WERI-Rb-1 (cell line): Measurements from ENCODE around the gene GDF10.

Source experiments
- DNase-seq: peaks from one replicate; pipeline ENCODE4 v3.0.0-alpha.2; 2020
- H3K27ac ChIP-seq: fragments of 250-450 bp; sonication (Bioruptor Pico); 2 replicates; pipeline ENCODE4 v1.5.1; 2020; ENCODE audit warnings: mild to moderate bottlenecking, moderate library complexity
- H3K27me3 ChIP-seq: fragments of 250-450 bp; sonication (Bioruptor Pico); 2 replicates; pipeline ENCODE4 v1.5.1; 2021; ENCODE audit warnings: mild to moderate bottlenecking, low read depth, moderate library complexity; ENCODE audit not compliant: insufficient read depth, severe bottlenecking
- H3K36me3 ChIP-seq: fragments of 250-450 bp; sonication (Bioruptor Pico); 2 replicates; pipeline ENCODE4 v1.5.1; 2020; ENCODE audit warnings: mild to moderate bottlenecking, moderate library complexity
- H3K4me3 ChIP-seq: 2 replicates; pipeline ENCODE4 v1.5.1; 2011; ENCODE audit warnings: low read depth, mild to moderate bottlenecking, control low read depth, low read length
- H3K9me3 ChIP-seq: fragments of 250-450 bp; sonication (Bioruptor Pico); 2 replicates; pipeline ENCODE4 v1.5.1; 2021; ENCODE audit warnings: mild to moderate bottlenecking, moderate library complexity; ENCODE audit not compliant: severe bottlenecking
- TF ChIP-seq, protein P1 (sequence below): IDR thresholded peaks from 2 replicates; pipeline ENCODE4 v1.5.1; 2011; ENCODE audit warnings: low read depth, mild to moderate bottlenecking, control low read depth, inconsistent platforms, low read length

The GDF10 gene

DNA sequence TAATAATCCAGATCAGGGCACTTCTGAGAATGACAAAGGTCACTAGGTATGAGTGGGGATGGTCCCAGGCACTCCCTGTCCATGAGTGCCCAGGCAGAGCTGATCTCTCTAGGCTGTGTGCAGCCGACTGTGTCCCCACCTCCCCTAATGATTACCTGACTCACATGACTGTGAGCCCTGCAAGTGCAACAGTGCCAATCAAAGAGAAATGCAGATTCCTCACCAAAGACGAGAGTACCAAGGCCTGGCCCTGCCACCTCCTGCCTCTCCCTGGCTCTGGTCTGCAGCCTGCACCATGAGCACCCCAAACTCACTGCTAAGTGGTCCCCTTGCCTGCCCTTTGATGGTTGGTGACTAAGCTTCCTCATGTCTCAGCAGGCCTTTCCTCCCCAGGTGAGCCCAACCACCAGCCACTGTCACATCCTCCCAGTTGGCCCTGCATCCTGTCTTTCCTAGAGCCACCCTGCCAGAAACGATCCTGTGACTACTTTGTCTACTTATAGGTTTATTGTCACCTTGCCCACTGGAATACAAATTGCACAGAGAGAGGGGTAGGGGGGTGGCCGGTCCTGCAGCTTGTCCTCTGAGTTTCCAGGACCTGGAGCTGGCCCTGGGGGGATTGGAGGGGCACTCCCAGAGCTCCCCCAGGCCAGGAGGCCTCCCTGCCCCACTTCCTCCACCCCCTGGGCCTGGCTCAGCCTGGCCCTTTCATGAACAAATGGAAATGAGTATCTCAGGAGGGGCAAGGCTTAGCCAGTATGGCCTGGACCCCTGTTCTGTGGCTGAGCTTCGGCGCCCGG lies 22.4 kb upstream of the GDF10 start:
- no peak overlapping the region for H3K27ac ChIP-seq
- no peak overlapping the region for H3K4me3 ChIP-seq
- no peaks in the 10 kb centered on the region for H3K9me3 ChIP-seq
- no peaks in the 10 kb centered on the region for H3K36me3 ChIP-seq
- TF ChIP-seq, protein P1, sequence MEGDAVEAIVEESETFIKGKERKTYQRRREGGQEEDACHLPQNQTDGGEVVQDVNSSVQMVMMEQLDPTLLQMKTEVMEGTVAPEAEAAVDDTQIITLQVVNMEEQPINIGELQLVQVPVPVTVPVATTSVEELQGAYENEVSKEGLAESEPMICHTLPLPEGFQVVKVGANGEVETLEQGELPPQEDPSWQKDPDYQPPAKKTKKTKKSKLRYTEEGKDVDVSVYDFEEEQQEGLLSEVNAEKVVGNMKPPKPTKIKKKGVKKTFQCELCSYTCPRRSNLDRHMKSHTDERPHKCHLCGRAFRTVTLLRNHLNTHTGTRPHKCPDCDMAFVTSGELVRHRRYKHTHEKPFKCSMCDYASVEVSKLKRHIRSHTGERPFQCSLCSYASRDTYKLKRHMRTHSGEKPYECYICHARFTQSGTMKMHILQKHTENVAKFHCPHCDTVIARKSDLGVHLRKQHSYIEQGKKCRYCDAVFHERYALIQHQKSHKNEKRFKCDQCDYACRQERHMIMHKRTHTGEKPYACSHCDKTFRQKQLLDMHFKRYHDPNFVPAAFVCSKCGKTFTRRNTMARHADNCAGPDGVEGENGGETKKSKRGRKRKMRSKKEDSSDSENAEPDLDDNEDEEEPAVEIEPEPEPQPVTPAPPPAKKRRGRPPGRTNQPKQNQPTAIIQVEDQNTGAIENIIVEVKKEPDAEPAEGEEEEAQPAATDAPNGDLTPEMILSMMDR, result no peak
- no peak for DNase-seq
- no peaks in the 10 kb centered on the region for H3K27me3 ChIP-seq

DNA sequence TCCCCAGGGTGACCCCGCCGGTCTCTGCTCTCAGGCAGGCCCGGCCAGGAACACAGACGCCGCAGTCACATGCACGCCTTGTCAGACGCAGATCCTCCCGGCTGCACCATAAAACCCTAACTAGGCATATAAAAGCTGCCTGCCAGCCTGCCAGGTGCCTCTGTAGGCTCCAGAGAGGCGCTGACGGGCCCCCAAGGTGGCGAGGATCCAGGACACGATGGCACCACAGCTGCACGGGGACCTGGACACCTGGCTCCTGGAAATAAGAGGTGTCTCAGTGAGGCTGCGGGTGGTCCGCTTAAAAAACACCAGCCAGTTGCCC lies 21.9 kb upstream of the GDF10 start:
- Histone ChIP-seq H3K9me3 (no peaks in the 10 kb centered on the region), H3K4me3 (no peak overlapping the region), H3K27me3 (no peaks in the 10 kb centered on the region), H3K36me3 (no peaks in the 10 kb centered on the region), H3K27ac (no peak overlapping the region)
- TF ChIP-seq, protein P1, result no peak
- no peak for DNase-seq

DNA sequence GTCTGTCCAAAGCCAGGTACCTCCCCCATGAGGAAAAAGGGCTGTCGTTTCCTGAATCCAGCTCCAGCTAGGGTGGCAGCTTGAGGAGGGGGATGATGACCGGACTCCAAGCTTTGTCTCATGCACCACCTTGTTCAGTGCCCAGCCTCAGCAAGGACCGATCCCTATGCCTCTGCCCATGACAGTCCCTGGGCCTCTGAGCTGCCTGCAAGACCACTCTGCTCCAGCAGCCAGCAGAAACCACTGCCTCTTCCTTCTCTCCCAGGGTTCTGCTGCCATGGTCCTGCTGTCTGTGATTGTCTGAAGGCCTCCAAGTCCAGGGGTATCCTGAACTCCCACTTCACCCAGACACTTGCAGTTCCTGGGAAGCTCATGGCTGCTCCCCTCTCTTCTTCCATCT lies 21.3 kb upstream of the GDF10 start:
- Histone ChIP-seq H3K36me3 (no peaks in the 10 kb centered on the region), H3K27me3 (no peaks in the 10 kb centered on the region), H3K27ac (no peak overlapping the region), H3K9me3 (no peaks in the 10 kb centered on the region), H3K4me3 (no peak overlapping the region)
- no peak for DNase-seq
- TF ChIP-seq, protein P1, result no peak

DNA sequence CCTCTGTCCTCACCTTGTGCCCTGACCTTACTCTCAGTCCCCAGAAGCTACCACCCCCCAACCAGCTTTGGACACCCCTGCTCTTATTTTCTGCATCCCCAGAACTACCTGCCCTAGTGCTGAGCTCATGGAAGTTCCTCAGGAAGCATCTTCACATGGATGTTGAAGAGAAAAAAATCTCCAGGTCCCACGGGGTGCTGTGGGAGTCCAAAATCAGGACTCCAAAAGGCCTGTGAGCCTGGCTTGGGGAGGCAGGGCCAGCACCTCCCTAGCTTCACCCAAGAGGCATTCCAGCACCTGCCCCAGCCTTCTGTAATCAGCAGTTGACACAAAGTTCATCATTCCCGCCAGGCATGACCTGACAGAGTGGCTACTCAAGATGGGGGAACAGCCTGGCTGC lies 20.7 kb upstream of the GDF10 start:
- H3K27ac ChIP-seq, result no peak overlapping the region
- H3K36me3 ChIP-seq, result no peaks in the 10 kb centered on the region

DNA sequence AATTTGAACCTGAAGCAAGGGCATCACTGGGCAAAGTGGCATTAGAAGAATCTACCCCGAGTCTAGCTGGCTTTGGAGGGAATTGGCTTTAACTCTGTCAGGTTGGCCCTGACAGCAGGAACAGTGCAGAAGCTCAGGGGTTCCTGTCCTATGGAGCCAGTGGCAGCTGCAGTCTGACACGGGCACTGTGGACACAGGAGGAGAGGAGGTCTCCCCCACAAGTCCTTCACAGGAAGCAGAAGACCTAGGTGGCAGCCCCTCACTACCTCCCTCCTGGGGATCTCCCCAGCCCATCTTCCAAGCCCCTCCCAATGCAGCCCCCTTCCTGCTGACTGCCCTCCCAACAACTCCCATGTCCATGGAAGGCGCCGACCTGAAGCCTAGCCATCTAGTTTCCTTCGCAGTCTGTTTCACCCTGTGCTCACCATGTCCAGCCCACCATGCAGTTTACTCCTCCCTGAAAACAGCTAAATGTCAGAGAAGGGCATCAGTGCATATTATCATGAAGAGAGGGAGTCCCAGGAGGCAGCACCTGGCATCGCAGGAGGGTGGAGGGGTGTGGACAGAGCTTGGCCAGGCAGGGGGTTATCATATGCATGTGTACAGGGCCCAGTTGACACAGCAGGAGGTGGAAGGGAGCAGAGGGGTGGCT lies 17.9 kb upstream of the GDF10 start:
- H3K27ac ChIP-seq, result no peak overlapping the region
- TF ChIP-seq, protein P1, result no peak
- no peaks in the 10 kb centered on the region for H3K36me3 ChIP-seq
- no peaks in the 10 kb centered on the region for H3K27me3 ChIP-seq
- H3K4me3 ChIP-seq, result no peak overlapping the region
- no peak for DNase-seq
- no peaks in the 10 kb centered on the region for H3K9me3 ChIP-seq

More for the DNA sequence above, 20.7 kb upstream of the GDF10 start:
- Histone ChIP-seq H3K27me3 (no peaks in the 10 kb centered on the region), H3K4me3 (no peak overlapping the region), H3K9me3 (no peaks in the 10 kb centered on the region)
- DNase-seq, result no peak
- TF ChIP-seq, protein P1, result no peak
